GM23338 (cell line): ENCODE results near the gene ADRB2. TPM values are rescaled to one million over a fixed set of nuclear protein-coding genes. Genes with fewer than 3 reads are reported as not detected.

Source experiments
- polyA plus RNA-seq: library from polyadenylated mRNA; unstranded; fragments of >200 nt; fragmentation: Nextera tagmentation; extraction: Ambion mirVana; gene quantifications from 2 replicates; pipeline ENCODE4 v1.2.1, GENCODE V29; 2016
- total RNA-seq: library from RNA; depleted of rRNA; stranded (reverse); fragments of >200 nt; shearing (Covaris generic); gene quantifications from 2 replicates; pipeline ENCODE4 v1.2.3, GENCODE V29; 2014; rRNA removed

ADRB2 gene
- total and polyA plus RNA-seq, 2 experiments from 2014 or later, result 0.44 to 1.3 TPM

Other genes starting within 250 kb of the ADRB2 start
- gene HTR4, start 172.1 kb upstream of the ADRB2 start, total RNA-seq, result 0.10 TPM in 1 of 2 replicates, not detected in the other
- gene HTR4, start 172.1 kb upstream of the ADRB2 start, polyA plus RNA-seq, result not detected in 2 replicates
- gene SH3TC2, start 236.5 kb downstream of the ADRB2 start, total RNA-seq, result 0.04 and 0.17 TPM in 2 replicates
- gene SH3TC2, start 236.5 kb downstream of the ADRB2 start, polyA plus RNA-seq, result 0.10 TPM in 1 of 2 replicates, not detected in the other